Stimulated activated CD4-positive, alpha-beta T cell treated with anti-CD3 and anti-CD28 coated beads, Interleukin-1b, Interleukin-23, amount 100 ng/mL, for 24 hours (primary cell): ENCODE results near the gene RPP25.

Experiments
- DNase-seq, 4 experiments: peaks; one replicate each; pipeline ENCODE4 v3.0.0-alpha.2; 2020; ENCODE audit warnings: low read depth in 4 of 4, low spot score in 1 of 4

The RPP25 gene, protein sequence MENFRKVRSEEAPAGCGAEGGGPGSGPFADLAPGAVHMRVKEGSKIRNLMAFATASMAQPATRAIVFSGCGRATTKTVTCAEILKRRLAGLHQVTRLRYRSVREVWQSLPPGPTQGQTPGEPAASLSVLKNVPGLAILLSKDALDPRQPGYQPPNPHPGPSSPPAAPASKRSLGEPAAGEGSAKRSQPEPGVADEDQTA

DNA sequence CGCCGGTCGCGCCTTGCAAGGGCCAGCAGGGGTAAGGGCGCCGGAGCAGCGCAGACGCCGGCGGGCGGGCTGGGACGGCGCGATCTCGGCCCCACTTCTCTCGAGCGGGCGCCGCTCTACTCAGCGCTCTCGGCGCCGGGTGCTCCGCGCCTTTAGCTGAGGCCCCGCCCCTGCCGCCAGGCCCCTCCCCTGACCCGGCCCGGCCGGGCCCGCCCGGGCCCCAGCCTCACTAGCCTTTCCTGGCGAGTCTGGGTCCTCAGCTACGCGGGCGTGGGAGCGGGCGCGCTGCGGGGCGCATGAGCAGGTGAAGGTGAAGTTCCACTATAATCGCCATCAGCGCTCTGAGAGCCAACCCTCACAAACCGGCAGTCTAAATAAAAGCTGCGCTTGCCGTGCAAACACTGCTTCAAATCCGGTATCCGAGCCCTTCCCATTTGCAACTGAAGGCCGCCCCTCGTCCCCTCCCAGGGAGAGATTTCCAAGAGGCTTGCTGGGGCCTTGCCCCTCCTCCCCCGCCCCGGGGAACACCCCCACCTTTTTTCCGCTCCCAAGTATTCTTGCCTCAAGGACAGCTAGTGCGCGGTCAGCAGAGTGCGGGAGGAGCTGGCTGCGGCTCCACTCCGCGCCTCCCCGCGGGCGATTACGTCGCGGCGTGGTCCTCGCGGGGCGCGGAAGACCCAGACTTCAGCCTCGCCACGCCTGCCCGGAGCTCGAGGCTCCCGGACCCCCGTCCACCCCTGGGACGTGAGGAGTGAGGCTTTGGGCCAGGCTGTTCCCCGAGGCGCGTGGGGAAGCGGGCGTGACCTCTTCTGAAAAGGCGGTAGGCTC, at the start of gene RPP25:
RPP25 (minus strand) TSS at position 125 of the 828 bp plus-strand sequence. CDS start 189 bp downstream, outside the sequence.
- DNase-seq, result peak in 2 of 4 experiments; percentile 64 to 78

GRCh38 chr15:75002398-75002797, 45.8 kb upstream of the RPP25 start:
- no peak for DNase-seq

GRCh38 chr15:75001310-75001709, 44.7 kb upstream of the RPP25 start:
- no peak for DNase-seq

DNA sequence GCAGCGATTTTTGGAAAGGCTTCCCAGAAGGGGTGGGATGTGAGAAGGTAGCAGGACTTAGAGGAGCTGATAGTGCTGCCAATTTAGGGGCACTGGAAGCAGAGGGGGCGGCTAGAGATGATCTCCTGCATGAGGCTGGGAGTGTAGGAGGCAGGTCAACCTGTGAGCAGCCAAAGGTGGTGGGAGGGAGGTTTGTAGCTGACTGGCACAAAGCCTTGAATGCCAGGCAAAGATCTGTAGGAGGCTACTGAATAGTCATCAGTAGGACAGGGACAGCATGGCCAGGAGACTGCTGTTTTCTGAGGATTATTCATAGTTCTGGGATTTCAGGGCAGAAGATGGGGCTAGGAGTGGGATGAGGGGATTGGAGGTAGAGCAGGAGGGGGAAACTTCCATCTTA, 41.0 kb upstream of the RPP25 start:
- DNase-seq, result no peak

DNA sequence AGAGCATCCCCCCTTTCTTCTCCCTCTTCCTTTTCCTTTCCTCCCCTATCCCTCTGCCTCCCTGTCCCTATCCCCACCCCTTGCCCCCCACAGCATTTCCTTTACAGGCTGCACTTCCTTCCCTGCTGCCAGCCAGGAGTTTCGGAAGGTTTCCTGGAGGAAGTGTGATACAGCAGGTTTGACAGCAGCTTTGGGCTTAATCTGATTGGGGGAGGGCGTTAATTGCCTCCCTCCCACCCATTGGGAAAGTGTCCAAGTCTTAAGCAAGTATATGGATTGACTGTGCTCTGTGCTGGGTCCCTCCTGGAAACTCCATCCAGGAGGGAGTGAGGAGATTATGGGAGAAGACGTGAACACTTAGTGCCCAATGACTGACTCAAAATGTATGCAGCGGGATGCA, 40.6 kb upstream of the RPP25 start:
- no peak for DNase-seq

- DNase-seq, result no peak
These were observed 39.5 kb upstream of the RPP25 start for GRCh38 chr15:74995779-74996765.

DNA sequence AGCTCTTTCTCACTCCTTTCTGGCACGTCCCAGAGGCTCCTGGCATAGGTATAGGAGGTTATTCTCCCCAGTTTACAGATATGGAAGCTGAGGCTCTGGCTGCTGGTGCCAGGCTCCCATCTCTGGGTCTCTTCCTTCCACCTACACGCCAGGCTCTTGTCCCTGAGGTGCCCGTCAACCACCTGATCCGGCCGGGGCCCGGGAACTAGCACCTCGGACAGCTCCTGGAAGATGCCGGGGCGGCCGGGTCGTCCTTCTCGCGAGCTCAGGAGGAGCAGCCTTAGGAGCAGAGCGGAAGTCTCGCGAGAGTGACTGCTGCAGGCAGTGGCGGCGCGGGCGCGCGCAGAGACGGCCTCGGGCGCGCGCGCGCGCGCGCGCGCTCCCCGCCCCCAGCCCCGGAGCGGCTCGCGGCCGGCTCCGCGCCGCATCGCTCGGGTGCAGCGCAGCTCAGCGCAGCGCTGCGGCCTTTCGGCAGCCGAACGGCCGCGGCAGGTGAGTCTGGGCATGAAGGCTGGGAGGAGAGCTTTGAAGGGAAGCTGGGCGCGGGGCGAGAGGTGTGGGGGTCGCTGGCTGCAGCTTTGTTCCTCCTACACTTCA, 38.7 kb upstream of the RPP25 start, which contains the start of gene SCAMP5:
SCAMP5 (plus strand) TSS at position 382 of the 597 bp plus-strand sequence. CDS start 16,277 bp downstream, outside the sequence.
- DNase-seq, result peak; percentile 89 to 97 (median 90)

GRCh38 chr15:74994685-74995084, 38.1 kb upstream of the RPP25 start:
- no peak for DNase-seq

DNA sequence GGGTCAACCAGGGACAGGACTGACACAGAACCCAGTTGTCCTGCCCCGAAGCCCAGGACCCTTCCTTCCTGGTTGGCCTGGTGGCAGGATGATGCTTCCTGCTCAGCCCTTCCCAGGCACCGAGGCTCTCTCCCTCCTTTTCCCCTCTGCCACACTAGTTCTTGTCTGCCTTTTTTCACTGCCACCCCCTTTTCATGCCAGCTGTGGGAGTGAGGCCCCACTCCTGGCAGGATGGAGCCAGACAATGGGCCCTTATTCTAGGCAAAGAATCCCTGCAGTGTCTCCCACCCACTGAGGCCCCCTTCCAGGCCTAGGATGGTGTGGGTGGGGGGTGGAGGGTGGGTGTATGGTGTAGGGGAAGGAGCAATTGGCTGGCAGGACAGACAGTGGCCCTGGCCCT, 37.7 kb upstream of the RPP25 start:
- no peak for DNase-seq

DNA sequence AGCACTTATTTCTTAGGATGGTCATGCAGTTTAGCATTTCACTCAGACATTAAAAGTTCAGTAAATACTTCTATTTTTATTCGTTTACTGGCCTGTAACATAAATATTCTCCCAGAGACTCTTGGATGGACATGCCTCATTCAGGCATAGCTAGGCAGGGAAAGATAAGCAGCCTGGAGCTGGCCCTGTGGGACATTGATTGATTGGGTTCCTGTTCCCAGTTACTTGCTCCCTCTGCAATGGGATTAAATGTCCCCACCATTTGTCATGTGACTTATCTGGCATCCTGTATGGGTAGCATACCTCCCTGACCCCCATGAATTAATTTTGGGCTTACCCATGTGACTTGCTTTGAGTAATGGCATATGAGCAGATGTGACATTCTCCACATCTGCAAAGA, 36.0 kb upstream of the RPP25 start:
- no peak for DNase-seq

- no peak for DNase-seq
These were observed 33.0 kb upstream of the RPP25 start for GRCh38 chr15:74989527-74989926.

- peak in 1 of 4 experiments; percentile 22 for DNase-seq
These were observed 31.6 kb upstream of the RPP25 start for GRCh38 chr15:74988007-74988800.

DNA sequence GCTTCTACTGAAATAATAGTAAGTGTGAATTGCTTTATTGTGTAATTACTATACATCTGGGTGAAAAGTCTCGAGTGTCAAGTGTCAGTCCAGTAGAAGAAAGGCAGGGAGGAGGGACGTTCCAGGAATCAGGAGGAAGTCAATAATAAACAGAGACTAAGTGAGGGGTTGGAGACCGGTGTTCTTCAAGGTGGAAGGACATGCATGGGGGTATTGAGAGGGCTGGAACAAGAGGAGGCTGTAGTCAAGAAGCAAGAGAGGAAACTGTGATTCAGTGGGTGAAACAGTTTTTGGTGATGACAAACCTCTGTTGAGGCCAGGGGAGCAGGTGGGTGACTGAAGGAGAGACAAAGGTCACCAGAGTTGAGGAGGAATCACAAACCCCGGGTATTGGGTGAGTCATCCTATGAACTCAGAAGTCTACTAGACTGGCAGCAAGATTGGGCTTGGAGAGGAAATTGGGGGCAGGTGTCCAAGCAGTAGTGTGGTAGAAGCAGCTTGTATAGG, 27.2 kb upstream of the RPP25 start:
- DNase-seq, result peak in 3 of 4 experiments; percentile 18 to 59 (median 20)

DNA sequence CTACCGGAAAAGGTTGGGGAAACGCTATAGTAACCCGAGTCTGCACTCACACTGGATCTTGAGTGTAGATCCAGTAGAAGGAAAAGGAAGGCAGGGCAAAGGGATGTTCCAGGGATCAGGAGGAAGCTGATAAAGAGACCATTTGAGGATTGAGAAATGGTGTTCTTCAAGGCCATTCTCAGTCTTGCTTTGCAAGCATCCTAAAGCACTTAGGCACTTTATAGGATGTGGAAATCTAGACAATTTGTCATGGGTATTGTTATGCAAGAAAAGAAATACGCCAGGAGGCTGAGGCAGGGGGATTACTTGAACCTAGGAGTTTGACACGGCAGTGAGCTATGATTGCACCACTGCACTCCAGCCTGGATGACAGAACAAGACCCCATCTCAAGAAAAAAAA, 25.6 kb upstream of the RPP25 start:
- DNase-seq, result no peak

- DNase-seq, result peak in 1 of 4 experiments; percentile 48
These were observed 21.9 kb upstream of the RPP25 start for GRCh38 chr15:74978503-74978902.

DNA sequence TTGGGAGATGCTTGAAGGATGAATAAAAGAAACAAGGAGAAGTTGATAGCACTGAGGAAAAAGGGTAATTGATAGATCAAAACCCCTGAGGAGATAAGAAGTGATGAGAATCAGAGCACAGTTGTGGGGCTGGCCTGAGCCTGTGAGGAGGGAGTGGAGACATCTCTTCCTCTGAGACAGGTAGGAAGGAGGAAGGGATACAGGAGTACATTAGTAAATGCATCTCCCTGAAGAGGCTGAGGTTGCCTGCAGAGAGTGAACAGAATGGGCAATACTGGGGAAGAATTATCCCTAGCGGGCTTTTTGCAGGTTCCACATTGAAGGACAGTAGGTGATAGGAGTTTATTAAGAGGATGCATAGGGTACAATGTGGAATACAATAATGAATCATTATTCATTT, 21.5 kb upstream of the RPP25 start:
- no peak for DNase-seq

GRCh38 chr15:74977599-74977998, 21.0 kb upstream of the RPP25 start:
- DNase-seq, result no peak

- DNase-seq, result no peak
These were observed 19.6 kb upstream of the RPP25 start for GRCh38 chr15:74976159-74976558.

DNA sequence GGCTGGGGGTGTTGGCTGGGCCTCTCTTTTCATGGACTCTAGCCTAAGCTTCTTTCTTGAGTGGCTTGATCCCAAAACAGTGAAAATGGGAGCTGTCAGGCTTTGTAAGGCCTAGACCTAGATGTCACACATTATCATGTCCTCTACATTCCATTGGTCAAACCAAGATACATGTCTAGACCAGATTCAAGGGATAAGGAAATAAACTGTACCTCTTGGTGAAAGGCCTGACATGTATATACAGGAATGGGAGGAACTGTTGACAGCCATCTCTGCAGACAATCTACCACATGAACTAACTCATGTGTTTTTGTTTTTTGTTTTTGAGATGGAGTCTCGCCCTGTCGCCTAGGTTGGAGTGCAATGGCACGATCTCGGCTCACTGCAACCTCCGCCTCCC, 11.1 kb upstream of the RPP25 start:
- no peak for DNase-seq

DNA sequence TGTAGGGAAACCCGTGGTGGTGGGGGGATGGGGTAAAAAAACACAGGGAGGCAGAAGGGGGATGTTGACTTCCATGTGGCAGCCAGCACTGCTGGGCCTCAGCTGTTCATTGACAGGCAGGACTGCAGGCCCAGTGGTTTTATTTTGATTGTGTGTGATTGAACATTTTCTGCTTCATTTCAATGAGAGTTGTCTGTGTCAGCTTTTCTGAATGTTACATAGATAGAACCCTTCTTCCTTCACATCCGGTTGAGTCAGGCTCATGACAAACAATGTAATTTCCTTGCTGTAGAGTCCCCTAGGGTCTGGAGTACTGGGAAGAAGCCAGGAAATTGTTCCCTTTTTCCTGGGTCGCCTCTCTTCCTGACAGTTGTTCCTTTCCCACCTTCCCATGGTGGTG, 8.2 kb upstream of the RPP25 start:
- no peak for DNase-seq
